GF-D8 (cell line): ENCODE results near the gene IPO13.

Experiments used
- DNase-seq: peaks from one replicate; lab custom pipeline; 2025; lab: John Stamatoyannopoulos, UW

IPO13 gene

DNA sequence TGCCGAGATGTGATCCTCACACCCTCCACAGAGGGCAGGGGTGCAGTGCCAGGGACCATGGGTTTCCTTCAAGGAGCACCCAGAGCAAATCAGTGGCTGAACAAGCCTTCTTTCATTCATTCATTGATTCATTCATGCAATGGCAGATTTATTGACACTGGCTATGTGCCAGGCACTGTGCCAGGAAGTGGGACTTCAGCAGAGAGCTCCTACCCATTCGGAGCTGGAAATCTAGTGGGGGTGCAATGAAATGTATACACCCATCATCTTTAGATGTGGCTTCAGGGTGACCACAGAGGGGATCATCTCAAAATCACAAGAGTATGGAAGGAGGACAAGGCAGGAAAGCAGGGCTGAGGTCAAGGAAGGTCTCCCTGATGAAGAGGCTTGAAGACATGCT lies 65.7 kb downstream of the IPO13 start:
- no peak for DNase-seq

DNA sequence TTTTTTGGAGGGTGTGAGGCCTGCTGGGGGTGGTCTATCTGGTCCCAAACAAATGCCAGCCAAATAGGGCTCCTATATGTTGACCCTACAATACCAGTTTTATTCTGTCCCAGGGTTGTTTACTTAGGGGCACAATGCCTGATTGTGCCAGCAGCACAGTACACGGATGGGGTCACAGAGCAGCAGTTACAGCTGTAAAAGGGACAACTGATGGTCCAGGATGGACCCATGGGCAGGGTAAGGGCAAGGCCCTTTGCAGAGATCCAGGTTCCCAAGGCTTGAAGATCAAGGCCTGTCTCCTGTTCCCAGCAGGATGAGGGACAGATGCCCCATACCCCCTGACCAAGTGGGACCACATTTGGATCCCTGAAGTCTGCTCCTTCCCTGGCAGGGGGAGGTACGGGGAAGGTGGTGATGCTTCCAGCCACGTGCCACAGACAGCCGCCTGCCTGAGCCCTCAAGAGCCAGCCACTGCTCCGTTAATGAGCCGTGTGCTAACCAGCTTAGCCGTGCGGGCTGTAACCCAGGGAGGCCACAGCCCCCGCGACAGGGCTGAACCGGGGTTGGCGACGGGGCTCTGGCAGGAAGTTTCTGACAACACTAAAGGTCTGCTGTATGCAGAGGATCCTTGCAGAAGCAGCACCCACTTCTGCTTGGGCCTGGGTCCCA lies 66.3 kb downstream of the IPO13 start:
- peak; percentile 8 for DNase-seq

DNA sequence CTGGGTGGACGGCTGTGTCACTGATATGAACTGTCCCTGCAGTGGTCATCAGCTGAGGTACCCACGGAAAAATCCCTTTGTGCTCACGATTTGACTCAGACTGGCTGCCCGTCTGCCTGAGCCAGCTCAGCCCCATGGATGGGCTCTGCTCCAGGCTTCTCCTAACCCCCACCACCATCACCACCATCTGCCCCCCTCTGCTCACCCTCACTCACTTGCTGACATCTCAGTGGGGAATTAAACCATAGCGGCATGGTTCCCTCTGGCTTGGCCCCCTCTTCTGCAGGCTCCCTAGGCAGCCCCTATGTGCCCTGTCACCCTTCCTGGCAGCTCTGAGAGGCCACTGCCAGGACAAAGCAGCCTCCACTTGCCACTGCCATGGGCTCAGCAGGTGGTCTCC lies 67.2 kb downstream of the IPO13 start:
- DNase-seq = no peak

DNA sequence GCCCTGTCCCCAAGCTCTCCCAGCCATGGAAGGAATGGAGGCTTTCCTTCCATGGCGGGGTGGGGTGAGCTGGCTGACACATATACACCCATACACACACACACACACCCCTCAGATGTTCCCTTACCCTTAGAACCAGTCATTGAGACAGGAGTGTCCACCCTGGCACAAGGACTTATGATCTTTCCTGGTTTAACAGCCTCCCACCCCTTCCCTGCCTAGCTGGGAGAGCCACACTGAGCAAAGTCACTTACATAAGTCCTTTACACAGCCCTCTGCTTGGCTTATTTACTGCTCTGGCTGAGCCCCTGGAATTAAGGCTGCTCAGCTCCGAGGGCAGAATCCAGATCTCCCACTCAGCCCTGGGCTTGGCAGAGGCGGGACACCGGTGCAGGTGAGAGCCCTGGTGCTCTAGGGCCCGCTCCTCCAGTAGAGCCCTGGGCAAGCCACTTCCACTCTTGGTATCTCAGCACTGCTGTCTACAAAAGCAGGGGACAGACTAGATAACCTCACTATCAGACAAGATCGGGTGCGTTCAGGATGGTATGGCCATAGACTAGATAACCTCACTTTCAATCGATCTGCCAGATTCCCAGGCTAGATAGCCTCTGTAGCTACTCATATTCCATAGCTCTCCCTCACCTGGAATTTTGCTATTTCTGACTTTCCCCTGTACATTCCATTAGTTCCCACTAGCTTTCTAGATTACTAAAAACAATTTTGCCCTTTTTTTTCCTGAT lies 67.8 kb downstream of the IPO13 start:
- DNase-seq = no peak

DNA sequence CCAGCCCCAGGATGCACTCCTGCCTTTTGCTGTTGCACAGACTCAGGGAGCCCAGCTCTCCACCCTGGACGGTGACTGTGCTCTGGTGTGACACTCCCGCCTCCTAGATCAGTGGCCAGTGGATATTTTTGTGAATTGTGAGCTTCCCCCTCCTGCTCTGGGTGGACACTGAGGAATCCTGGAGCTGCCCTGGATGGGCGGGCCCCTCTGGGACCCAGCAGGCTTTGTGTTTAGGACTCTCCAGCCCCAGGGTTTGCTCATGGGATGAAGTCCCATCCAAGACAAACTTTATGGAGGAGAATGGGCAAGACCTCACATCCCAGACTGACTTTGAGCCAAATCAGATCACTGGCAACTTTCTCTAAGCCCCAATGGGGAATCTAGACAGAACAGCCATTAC lies 68.5 kb downstream of the IPO13 start:
- no peak for DNase-seq

DNA sequence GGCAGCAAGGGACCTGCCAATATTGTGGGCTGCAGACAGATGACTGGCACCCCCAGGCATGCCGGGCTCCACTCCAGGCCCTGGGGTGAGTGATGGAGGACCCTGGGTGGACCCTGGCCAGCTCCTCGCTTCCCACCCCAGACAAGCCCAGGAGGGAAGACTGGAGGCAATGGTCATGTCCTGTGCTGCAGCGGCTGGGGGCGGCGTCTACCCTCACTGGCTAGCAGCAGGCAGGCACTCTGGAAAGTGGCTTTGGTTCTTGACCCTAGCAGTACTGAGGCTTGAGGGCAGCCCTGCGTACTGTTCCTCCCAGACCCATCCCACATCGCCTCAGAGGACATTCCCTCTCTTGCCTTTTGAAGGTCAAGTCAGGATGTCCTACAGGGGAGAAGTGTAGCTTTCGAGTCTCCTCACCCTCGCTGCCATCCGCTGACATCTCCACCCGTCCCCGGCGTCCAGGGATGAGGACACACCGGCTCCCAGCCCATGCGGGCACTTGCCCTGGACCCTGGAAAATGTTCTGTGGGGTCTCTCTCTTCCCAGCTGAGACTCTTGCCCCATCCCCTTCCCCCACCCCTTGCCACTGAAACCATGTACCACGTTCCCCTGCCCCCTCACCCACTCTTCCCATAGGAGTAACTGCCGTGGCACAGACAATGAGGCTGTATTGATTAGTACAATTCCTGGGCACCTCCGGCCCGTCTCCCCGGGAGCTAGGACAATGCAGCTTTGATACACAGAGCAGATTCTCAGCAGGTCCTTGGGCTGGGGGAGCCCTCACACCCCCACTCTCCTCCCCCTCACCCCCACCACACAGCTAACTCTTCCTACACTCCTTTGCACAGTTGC lies 69.5 kb downstream of the IPO13 start:
- no peak for DNase-seq

DNA sequence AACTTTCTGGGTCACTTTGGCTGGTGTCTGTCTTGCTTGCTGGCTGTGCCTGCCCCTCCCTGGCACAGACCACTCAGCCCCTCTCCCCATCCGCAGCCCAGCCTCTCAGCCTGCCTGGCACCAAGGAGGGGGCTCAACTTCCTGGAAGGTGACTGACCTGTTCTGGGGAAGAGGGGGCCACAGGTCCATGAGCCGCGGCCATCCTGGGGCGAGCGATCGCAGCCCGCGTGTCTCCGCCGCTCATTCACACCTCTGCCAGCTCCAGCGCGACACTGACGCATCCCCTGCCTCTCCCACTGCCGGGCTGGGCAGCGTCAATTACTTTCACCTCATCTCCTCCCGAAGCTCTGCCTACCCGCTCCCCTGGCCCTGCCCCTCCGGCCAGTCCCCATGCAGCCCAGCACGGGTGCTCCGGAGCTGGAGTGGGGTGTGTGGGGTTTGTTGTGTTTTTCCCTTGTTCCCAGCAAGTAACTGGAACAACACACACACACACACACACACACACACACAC lies 70.2 kb downstream of the IPO13 start:
- no peak for DNase-seq
